Karpas-422 (cell line): Measurements from ENCODE around the gene ALG8. TPM values are rescaled to one million over a fixed set of nuclear protein-coding genes. Genes with fewer than 3 reads are reported as not detected.
"Not testable (repeated sequence)": the region's sequence is repeated elsewhere in the genome, so short reads cannot be mapped to it uniquely, and the experiment has no call there.

Experiments
- DNase-seq: peaks from one replicate; pipeline ENCODE4 v3.0.0-alpha.2; 2015
- H2AFZ ChIP-seq: fragments of 200-600 bp; sonication (generic); 2 replicates; pipeline ENCODE4 v1.6.1; 2014; ENCODE audit warnings: antibody characterized with exemption, low read length, mixed read lengths
- H3K27ac ChIP-seq: fragments of 200-600 bp; sonication (generic); 2 replicates; pipeline ENCODE4 v1.5.1; 2014; ENCODE audit warnings: mild to moderate bottlenecking, low read length, moderate library complexity
- H3K27me3 ChIP-seq: fragments of 200-600 bp; sonication (generic); 2 replicates; pipeline ENCODE4 v1.6.1; 2014; ENCODE audit warnings: low read length, mixed read lengths
- H3K36me3 ChIP-seq: fragments of 200-600 bp; sonication (generic); 2 replicates; pipeline ENCODE4 v1.6.1; 2014; ENCODE audit warnings: low read length, mixed read lengths; ENCODE audit not compliant: insufficient read depth
- H3K4me1 ChIP-seq: fragments of 200-600 bp; sonication (generic); 2 replicates; pipeline ENCODE4 v1.6.1; 2014; ENCODE audit warnings: mild to moderate bottlenecking, low read length, mixed read lengths
- H3K4me2 ChIP-seq: fragments of 200-600 bp; sonication (generic); 2 replicates; pipeline ENCODE4 v1.6.1; 2014; ENCODE audit warnings: low read length, low read depth, mild to moderate bottlenecking; ENCODE audit not compliant: poor library complexity, severe bottlenecking
- H3K4me3 ChIP-seq: fragments of 200-600 bp; sonication (generic); 2 replicates; pipeline ENCODE4 v1.5.1; 2014; ENCODE audit warnings: mild to moderate bottlenecking, antibody characterized with exemption, low read length, mixed read lengths
- H3K79me2 ChIP-seq: fragments of 200-600 bp; sonication (generic); 2 replicates; pipeline ENCODE4 v1.6.1; 2014; ENCODE audit warnings: mild to moderate bottlenecking, low read length, mixed read lengths
- H3K9ac ChIP-seq: fragments of 200-600 bp; sonication (generic); 2 replicates; pipeline ENCODE4 v1.6.0; 2014; ENCODE audit warnings: low read length
- H3K9me2 ChIP-seq: fragments of 200-600 bp; sonication (generic), shearing (Covaris generic); replicated peaks from 2 replicates; pipeline ENCODE4 v1.6.0; 2014; ENCODE audit warnings: mild to moderate bottlenecking, low read length, moderate library complexity; ENCODE audit not compliant: insufficient read depth
- H3K9me3 ChIP-seq: fragments of 300-700, 200-600 bp; sonication (generic); 2 replicates; pipeline ENCODE4 v1.6.1; 2014; ENCODE audit warnings: low read length, mixed read lengths
- H4K20me1 ChIP-seq: fragments of 200-600 bp; sonication (generic); 2 replicates; pipeline ENCODE4 v1.6.1; 2014; ENCODE audit warnings: mild to moderate bottlenecking, antibody characterized with exemption, low read length, low read depth; ENCODE audit not compliant: insufficient read depth
- total RNA-seq: library from RNA; depleted of rRNA; stranded (reverse); fragments of >200 nt; shearing (Covaris generic); gene quantifications from 2 replicates; pipeline ENCODE4 v1.2.3, GENCODE V29; 2014; ENCODE audit warnings: low replicate concordance

ALG8 gene
- total RNA-seq, 1 experiment from 2014 or later, result 71.0 TPM

DNA sequence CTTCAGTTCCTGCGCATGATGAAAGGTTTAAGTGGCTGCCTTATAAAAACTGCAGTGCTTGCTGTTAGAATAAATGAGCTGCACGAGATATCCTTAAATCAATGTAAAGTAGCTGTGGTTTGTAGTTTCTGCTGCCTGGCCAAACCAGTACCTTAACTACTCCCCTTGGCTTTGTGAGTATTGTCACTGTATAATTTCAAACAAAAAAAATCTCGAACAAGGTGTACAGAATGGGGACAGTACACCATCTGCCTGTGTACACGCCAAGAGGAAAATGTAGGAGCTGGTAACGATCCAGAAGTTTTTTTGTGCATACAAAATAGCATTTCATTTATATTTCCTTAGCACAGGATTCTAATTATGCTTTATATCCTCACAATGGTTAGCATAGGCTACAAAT, 39.2 kb downstream of the ALG8 start:
- no peaks in the 10 kb centered on the region for H3K9me3 ChIP-seq
- no peaks in the 10 kb centered on the region for H4K20me1 ChIP-seq
- no peak overlapping the region for H3K9ac ChIP-seq

DNA sequence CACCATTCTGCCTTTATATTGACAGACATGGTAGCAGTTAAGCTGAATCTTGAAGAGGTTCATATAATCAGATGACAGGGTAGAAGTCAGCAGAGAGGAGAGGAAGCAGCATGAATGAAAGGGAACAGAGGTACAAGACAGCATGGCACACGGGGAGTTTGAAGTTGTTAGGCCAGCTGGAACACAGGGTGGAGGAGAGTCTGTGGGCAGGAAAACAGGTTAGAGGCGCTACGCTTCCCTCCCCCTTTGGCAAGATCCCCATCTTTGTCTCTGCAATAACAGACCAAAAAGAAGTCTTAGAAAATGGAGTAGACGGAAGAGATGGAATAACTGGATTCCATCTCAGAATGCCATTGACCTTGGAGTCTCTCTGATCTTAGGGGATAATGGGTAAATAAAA, 39.8 kb downstream of the ALG8 start:
- no peak overlapping the region for H3K4me3 ChIP-seq
- no peaks in the 10 kb centered on the region for H3K9me2 ChIP-seq
- H3K9ac ChIP-seq, result no peak overlapping the region
- no peaks in the 10 kb centered on the region for H3K79me2 ChIP-seq
- H3K4me2 ChIP-seq, result no peak overlapping the region
- no peaks in the 10 kb centered on the region for H3K9me3 ChIP-seq
- H3K36me3 ChIP-seq, result peaks cover 31% of the 10 kb centered on the region
- no peak overlapping the region for H3K27ac ChIP-seq
- H3K27me3 ChIP-seq, result no peaks in the 10 kb centered on the region
- no peak for DNase-seq
- no peaks in the 10 kb centered on the region for H3K4me1 ChIP-seq
- no peaks in the 10 kb centered on the region for H4K20me1 ChIP-seq
- no peak overlapping the region for H2AFZ ChIP-seq

More for the DNA sequence above, 39.2 kb downstream of the ALG8 start:
- Histone ChIP-seq H3K79me2 (no peaks in the 10 kb centered on the region), H3K4me2 (no peak overlapping the region), H2AFZ (no peak overlapping the region), H3K36me3 (peaks cover 31% of the 10 kb centered on the region), H3K4me1 (no peaks in the 10 kb centered on the region), H3K4me3 (no peak overlapping the region), H3K27ac (no peak overlapping the region), H3K27me3 (no peaks in the 10 kb centered on the region), H3K9me2 (no peaks in the 10 kb centered on the region)
- no peak for DNase-seq

DNA sequence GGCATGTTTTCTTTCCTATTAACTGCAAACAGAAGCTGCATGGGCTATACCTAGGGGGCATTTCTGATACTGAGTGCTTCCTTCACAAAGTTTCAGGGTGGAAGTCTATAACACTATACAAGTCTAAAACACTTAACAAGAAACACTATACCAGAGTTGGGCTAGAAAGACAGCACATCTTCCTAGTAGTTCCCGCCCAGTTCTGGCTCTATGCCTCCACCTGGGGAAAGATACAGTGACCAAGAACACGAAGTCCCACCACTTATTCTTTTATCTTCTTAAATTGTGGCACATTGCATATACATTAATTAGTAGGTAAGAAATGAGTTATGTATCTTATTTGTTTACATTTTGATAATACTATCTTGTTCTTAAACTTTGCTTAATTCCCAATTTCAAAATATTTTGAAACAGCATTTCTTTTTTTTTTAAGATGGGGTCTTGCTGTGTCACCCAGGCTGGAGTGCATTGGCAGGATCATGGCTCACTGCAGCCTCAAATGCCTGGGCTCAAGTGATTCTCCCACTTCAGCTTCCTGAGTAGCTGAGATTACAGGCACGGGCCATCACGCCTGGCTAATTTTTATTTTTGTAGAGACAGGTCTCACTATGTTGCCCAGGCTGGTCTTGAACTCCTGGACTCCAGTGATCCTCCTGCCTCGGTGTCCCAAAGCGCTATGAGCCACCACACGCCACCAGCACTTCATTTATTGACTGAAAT, 41.6 kb downstream of the ALG8 start:
- no peak overlapping the region for H3K4me3 ChIP-seq
- no peaks in the 10 kb centered on the region for H4K20me1 ChIP-seq
- H3K27ac ChIP-seq, result no peak overlapping the region
- H3K9ac ChIP-seq, result no peak overlapping the region
- no peak for DNase-seq
- peaks cover 23% of the 10 kb centered on the region for H3K36me3 ChIP-seq
- H3K9me2 ChIP-seq, result no peaks in the 10 kb centered on the region
- no peak overlapping the region for H3K4me2 ChIP-seq
- no peaks in the 10 kb centered on the region for H3K9me3 ChIP-seq
- H3K27me3 ChIP-seq, result no peaks in the 10 kb centered on the region
- no peak overlapping the region for H2AFZ ChIP-seq
- H3K79me2 ChIP-seq, result no peaks in the 10 kb centered on the region
- no peaks in the 10 kb centered on the region for H3K4me1 ChIP-seq

DNA sequence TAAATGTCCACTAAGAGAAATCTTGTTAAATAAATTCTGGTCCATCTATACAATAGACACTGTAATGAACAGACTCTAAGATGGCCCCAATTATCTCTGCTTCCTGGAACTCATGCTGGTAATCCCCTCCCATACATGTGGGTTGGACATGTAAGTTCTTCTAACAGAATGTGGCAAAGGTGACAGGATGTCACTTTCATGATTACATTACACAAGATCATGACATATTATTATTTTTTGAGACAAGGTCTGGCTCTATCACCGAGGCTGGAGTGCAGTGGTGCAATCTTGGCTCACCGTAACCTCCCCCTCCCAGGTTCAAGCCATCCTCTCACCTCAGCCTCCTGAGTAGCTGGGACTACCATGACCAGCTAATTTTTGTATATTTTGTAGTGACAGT, 45.2 kb downstream of the ALG8 start:
- H3K4me1 ChIP-seq, result no peaks in the 10 kb centered on the region
- no peaks in the 10 kb centered on the region for H3K9me2 ChIP-seq
- H3K27me3 ChIP-seq, result no peaks in the 10 kb centered on the region
- H3K27ac ChIP-seq, result no peak overlapping the region
- no peak overlapping the region for H3K9ac ChIP-seq
- no peaks in the 10 kb centered on the region for H3K9me3 ChIP-seq
- no peak overlapping the region for H3K4me3 ChIP-seq
- H3K36me3 ChIP-seq, result peaks cover 1% of the 10 kb centered on the region; the same call in 1 of the 2 replicates
- H2AFZ ChIP-seq, result no peak overlapping the region
- no peaks in the 10 kb centered on the region for H3K79me2 ChIP-seq
- no peaks in the 10 kb centered on the region for H4K20me1 ChIP-seq
- DNase-seq, result no peak
- no peak overlapping the region for H3K4me2 ChIP-seq

DNA sequence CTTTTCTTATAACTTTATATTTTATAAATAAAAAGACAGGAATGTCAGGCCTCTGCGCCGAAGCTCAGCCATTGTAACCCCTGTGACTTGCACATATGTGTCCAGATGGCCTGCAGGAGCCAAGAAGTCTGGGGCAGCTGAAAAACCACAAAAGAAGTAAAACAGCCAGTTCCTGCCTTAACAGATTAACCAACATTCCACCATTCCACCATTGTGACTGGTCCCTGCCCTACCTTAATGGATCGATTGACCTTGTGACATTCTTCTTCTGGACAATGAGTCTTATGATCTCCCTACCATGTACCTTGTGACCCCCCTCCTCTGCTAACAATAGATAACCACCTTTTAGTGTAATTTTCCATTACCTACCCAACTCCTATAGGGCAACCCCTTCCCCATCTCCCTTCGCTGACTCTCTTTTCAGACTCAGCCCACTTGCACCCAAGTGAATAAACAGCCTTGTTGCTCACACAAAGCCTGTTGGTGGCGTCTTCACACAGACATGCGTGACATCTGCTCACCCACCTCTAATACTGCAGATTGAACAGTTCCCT, 52.8 kb downstream of the ALG8 start:
- H3K27ac ChIP-seq, H3K36me3 ChIP-seq, DNase-seq, H3K79me2 ChIP-seq, H3K9me3 ChIP-seq, H3K9me2 ChIP-seq, H2AFZ ChIP-seq, H3K4me3 ChIP-seq, H3K9ac ChIP-seq, H3K4me2 ChIP-seq, H4K20me1 ChIP-seq, H3K27me3 ChIP-seq: not testable (repeated sequence)
- peaks cover 11% of the 10 kb centered on the region for H3K4me1 ChIP-seq

DNA sequence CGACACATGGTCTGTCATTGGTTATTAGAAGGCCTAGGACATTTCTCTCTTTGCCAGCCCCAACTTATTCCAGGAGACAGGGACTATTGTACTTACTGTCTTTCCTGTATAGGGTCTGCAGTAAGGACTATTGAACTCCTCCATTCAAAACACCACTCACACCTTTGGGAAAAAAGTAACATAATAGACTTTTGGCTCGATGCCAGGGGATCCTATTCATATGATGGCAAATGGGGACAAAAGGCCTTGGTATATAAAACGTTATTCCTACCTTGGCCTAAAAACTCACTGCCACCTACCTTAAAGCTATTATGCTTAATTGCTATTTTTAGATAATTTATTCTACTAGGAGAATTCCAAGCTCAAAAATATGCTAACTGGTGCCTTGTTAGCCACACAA, 53.5 kb downstream of the ALG8 start:
- H3K4me1 ChIP-seq, result peaks cover 11% of the 10 kb centered on the region
- no peak overlapping the region for H3K4me2 ChIP-seq
- no peak overlapping the region for H2AFZ ChIP-seq
- DNase-seq, result no peak
- no peaks in the 10 kb centered on the region for H4K20me1 ChIP-seq
- H3K27ac ChIP-seq, result no peak overlapping the region
- no peaks in the 10 kb centered on the region for H3K9me3 ChIP-seq
- no peaks in the 10 kb centered on the region for H3K79me2 ChIP-seq
- no peaks in the 10 kb centered on the region for H3K27me3 ChIP-seq
- H3K9ac ChIP-seq, result no peak overlapping the region
- H3K36me3 ChIP-seq, result no peaks in the 10 kb centered on the region
- H3K9me2 ChIP-seq, result no peaks in the 10 kb centered on the region
- no peak overlapping the region for H3K4me3 ChIP-seq

DNA sequence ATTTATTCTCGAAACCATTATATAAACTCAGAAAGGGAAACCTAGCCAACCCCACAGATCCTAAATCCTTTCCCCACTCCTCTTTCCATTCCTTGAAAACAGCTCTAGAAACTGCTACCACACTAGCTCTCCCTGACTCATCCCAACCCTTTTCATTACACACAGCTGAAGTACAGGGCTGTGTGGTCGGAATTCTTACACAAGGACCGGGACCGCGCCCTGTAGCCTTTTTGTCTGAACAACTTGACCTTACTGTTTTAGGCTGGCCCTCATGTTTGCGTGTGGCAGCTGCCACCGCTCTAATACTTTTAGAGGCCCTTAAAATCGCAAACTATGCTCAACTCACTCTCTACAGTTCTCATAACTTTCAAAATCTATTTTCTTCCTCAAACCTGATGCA, 54.9 kb downstream of the ALG8 start:
- not testable (repeated sequence) for H4K20me1 ChIP-seq, H3K9me2 ChIP-seq, H3K4me2 ChIP-seq, H3K79me2 ChIP-seq, H3K4me3 ChIP-seq, H3K9me3 ChIP-seq, H3K27ac ChIP-seq, DNase-seq, H3K9ac ChIP-seq, H2AFZ ChIP-seq, H3K27me3 ChIP-seq, H3K36me3 ChIP-seq
- peaks cover 16% of the 10 kb centered on the region for H3K4me1 ChIP-seq

DNA sequence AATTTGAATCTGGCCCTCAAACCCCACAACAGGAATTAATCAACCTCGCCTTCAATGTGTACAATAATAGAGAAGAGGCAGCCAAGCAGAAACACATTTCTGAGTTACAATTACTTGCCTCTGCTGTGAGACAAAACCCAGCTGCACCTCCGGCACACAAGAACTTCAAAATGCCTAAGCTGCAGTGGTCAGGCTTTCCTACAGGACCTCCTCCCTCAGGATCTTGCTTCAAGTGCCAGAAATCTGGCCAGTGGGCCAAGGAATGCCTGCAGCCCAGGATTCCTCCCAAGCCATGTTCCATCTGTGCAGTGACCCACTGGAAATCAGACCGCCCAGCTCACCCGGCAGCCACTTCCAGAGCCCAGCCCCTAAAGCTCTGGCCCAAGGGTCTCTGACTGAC, 56.4 kb downstream of the ALG8 start:
- Histone ChIP-seq H3K9me2 (no peaks in the 10 kb centered on the region), H3K4me1 (peaks cover 22% of the 10 kb centered on the region), H3K9me3 (no peaks in the 10 kb centered on the region), H3K4me3 (no peak overlapping the region), H2AFZ (no peak overlapping the region), H3K9ac (no peak overlapping the region), H3K36me3 (no peaks in the 10 kb centered on the region), H3K79me2 (peaks cover 16% of the 10 kb centered on the region), H3K27ac (no peak overlapping the region), H3K27me3 (no peaks in the 10 kb centered on the region), H3K4me2 (no peak overlapping the region), H4K20me1 (peaks cover 6% of the 10 kb centered on the region; the same call in 1 of the 2 replicates)
- no peak for DNase-seq
